WTC11 (cell line): ENCODE data around the gene CSRNP3. TPM values are rescaled to one million over a fixed set of nuclear protein-coding genes. Genes with fewer than 3 reads are reported as not detected.

Source experiments
- ATAC-seq: fragments of 200-7000 bp; cut with Tn5 transposase; 2 replicates; pipeline ENCODE4 v1.10.0; 2021; ENCODE audit warnings: mild to moderate bottlenecking, moderate library complexity
- CTCF ChIA-PET: fragments of 300-600 bp; sonication (Branson Sonifier 250); formaldehyde crosslinking; loops from one replicate; lab custom pipeline; 2021; ENCODE audit warnings: antibody characterized with exemption; lab: Charles Lee
- POLR2A ChIA-PET: fragments of 350-600 bp; sonication (Branson Sonifier 250); formaldehyde crosslinking; loops from one replicate; lab custom pipeline; 2021; ENCODE audit warnings: antibody characterized with exemption; lab: Charles Lee
- DNase-seq: peaks from one replicate; pipeline ENCODE4 v3.0.0; 2021; ENCODE audit warnings: low spot score
- H3K27ac Mint-ChIP-seq: 2 replicates; pipeline ENCODE4 v1.8.0; 2021; ENCODE audit warnings: mixed read lengths
- H3K27me3 Mint-ChIP-seq: 2 replicates; pipeline ENCODE4 v1.8.0; 2021; ENCODE audit warnings: low read depth, mild to moderate bottlenecking, moderate library complexity, mixed read lengths
- H3K36me3 Mint-ChIP-seq: 2 replicates; pipeline ENCODE4 v1.8.0; 2021; ENCODE audit warnings: mixed read lengths
- H3K4me1 Mint-ChIP-seq: 2 replicates; pipeline ENCODE4 v1.8.0; 2022; ENCODE audit warnings: mixed read lengths
- H3K4me3 Mint-ChIP-seq: 2 replicates; pipeline ENCODE4 v1.8.0; 2021; ENCODE audit warnings: mild to moderate bottlenecking, moderate library complexity, mixed read lengths
- H3K9me3 Mint-ChIP-seq: 2 replicates; pipeline ENCODE4 v1.8.0; 2021; ENCODE audit warnings: mixed read lengths
- ARID4B ChIP-seq: sonication (generic); formaldehyde crosslinking; IDR thresholded peaks from 2 replicates; pipeline ENCODE4 v1.8.0; 2023; ENCODE audit warnings: missing genetic modification reagents, mild to moderate bottlenecking, borderline replicate concordance
- ESRRA ChIP-seq: sonication (generic); formaldehyde crosslinking; IDR thresholded peaks from 2 replicates; pipeline ENCODE4 v1.8.1; 2022; ENCODE audit warnings: mild to moderate bottlenecking, missing genetic modification reagents, borderline replicate concordance
- GRHL2 ChIP-seq: fragments of 250-450 bp; sonication (Bioruptor Pico); IDR thresholded peaks from 2 replicates; pipeline ENCODE4 v1.8.0; 2022; ENCODE audit warnings: mild to moderate bottlenecking, moderate library complexity; ENCODE audit not compliant: insufficient replicate concordance, severe bottlenecking
- JAZF1 ChIP-seq: fragments of 250-450 bp; sonication (Bioruptor Pico); IDR thresholded peaks from 2 replicates; pipeline ENCODE4 v1.9.0; 2021; ENCODE audit warnings: moderate library complexity, mild to moderate bottlenecking, inconsistent platforms
- KAT7 ChIP-seq: sonication (generic); formaldehyde crosslinking; IDR thresholded peaks from 2 replicates; pipeline ENCODE4 v1.8.1; 2023; ENCODE audit warnings: missing genetic modification reagents, mild to moderate bottlenecking, borderline replicate concordance
- NFATC4 ChIP-seq: fragments of 250-450 bp; sonication (Bioruptor Pico); IDR thresholded peaks from 2 replicates; pipeline ENCODE4 v1.9.0; 2021; ENCODE audit warnings: mild to moderate bottlenecking
- NFYB ChIP-seq: sonication (generic); formaldehyde crosslinking; conservative IDR thresholded peaks from 2 replicates; pipeline ENCODE4 v1.8.0; 2022; ENCODE audit warnings: low read depth, missing genetic modification reagents
- PRRX2 ChIP-seq: fragments of 250-450 bp; sonication (Bioruptor Pico); IDR thresholded peaks from 2 replicates; pipeline ENCODE4 v1.8.0; 2021; ENCODE audit warnings: mild to moderate bottlenecking
- TP53 ChIP-seq: sonication (generic); formaldehyde crosslinking; IDR thresholded peaks from 2 replicates; pipeline ENCODE4 v1.8.1; 2023; ENCODE audit warnings: mild to moderate bottlenecking, missing genetic modification reagents
- ZNF219 ChIP-seq: sonication (generic); formaldehyde crosslinking; IDR thresholded peaks from 2 replicates; pipeline ENCODE4 v1.8.0; 2023; ENCODE audit warnings: missing genetic modification reagents, mild to moderate bottlenecking, borderline replicate concordance
- ZNF232 ChIP-seq: sonication (generic); formaldehyde crosslinking; IDR thresholded peaks from 2 replicates; pipeline ENCODE4 v1.8.0; 2022; ENCODE audit warnings: mild to moderate bottlenecking, missing genetic modification reagents
- ZNF416 ChIP-seq: fragments of 250-450 bp; sonication (Bioruptor Pico); IDR thresholded peaks from 2 replicates; pipeline ENCODE4 v1.9.0; 2021; ENCODE audit warnings: mild to moderate bottlenecking, inconsistent platforms
- ZNF532 ChIP-seq: fragments of 250-450 bp; sonication (Bioruptor Pico); IDR thresholded peaks from 2 replicates; pipeline ENCODE4 v1.9.0; 2021; ENCODE audit warnings: mild to moderate bottlenecking, borderline replicate concordance
- total RNA-seq: library from RNA; stranded (reverse); gene quantifications from 3 replicates; pipeline ENCODE4 v1.2.3, GENCODE V29; 2021
- TF ChIP-seq, protein P1 (sequence below): sonication (generic); formaldehyde crosslinking; IDR thresholded peaks from 2 replicates; pipeline ENCODE4 v1.8.0; 2022; ENCODE audit warnings: missing genetic modification reagents
- TF ChIP-seq, protein P2 (sequence below): sonication (generic); formaldehyde crosslinking; conservative IDR thresholded peaks from 2 replicates; pipeline ENCODE4 v1.8.1; 2023; ENCODE audit warnings: mild to moderate bottlenecking, low read depth, missing genetic modification reagents, moderate library complexity
- TF ChIP-seq, protein P3 (sequence below): sonication (generic); formaldehyde crosslinking; IDR thresholded peaks from 2 replicates; pipeline ENCODE4 v1.8.1; 2023; ENCODE audit warnings: mild to moderate bottlenecking, missing genetic modification reagents, borderline replicate concordance

CSRNP3 gene
- total RNA-seq, 1 experiment from 2014 or later: 7.3 TPM

DNA sequence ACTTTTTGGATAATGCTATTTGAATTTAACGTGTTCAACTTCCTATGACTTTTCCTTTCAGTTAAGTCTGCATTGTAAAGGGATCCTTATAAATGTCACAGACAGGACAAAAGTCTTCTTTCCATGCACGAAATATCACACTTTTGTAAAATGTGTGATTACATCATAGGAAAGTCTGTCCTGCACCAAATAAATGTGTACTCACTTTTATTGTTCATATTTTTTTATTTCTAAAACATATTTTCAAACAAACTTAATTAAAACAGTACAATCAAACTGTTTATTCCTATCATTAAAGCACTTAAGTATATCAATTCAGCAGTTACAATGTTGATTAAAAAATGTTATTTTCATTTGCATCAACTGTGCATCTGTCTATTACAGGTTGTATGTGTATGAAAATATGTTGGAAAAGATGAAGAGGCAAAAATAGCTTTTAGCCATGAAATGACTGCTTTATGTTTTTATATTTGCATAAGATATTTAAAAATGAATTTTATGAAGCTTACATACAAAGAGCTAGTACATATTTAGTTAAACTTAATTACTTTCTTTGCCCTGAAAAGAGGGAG, 105.6 kb downstream of the CSRNP3 start (continued):
- TF ChIP-seq, protein P1, sequence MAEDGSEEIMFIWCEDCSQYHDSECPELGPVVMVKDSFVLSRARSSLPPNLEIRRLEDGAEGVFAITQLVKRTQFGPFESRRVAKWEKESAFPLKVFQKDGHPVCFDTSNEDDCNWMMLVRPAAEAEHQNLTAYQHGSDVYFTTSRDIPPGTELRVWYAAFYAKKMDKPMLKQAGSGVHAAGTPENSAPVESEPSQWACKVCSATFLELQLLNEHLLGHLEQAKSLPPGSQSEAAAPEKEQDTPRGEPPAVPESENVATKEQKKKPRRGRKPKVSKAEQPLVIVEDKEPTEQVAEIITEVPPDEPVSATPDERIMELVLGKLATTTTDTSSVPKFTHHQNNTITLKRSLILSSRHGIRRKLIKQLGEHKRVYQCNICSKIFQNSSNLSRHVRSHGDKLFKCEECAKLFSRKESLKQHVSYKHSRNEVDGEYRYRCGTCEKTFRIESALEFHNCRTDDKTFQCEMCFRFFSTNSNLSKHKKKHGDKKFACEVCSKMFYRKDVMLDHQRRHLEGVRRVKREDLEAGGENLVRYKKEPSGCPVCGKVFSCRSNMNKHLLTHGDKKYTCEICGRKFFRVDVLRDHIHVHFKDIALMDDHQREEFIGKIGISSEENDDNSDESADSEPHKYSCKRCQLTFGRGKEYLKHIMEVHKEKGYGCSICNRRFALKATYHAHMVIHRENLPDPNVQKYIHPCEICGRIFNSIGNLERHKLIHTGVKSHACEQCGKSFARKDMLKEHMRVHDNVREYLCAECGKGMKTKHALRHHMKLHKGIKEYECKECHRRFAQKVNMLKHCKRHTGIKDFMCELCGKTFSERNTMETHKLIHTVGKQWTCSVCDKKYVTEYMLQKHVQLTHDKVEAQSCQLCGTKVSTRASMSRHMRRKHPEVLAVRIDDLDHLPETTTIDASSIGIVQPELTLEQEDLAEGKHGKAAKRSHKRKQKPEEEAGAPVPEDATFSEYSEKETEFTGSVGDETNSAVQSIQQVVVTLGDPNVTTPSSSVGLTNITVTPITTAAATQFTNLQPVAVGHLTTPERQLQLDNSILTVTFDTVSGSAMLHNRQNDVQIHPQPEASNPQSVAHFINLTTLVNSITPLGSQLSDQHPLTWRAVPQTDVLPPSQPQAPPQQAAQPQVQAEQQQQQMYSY (CRISPR knock-in tag): no peak
- TF ChIP-seq ZNF532 (CRISPR knock-in tag): no peak
- no peak for TF ChIP-seq TP53 (CRISPR knock-in tag)
- TF ChIP-seq, protein P2, sequence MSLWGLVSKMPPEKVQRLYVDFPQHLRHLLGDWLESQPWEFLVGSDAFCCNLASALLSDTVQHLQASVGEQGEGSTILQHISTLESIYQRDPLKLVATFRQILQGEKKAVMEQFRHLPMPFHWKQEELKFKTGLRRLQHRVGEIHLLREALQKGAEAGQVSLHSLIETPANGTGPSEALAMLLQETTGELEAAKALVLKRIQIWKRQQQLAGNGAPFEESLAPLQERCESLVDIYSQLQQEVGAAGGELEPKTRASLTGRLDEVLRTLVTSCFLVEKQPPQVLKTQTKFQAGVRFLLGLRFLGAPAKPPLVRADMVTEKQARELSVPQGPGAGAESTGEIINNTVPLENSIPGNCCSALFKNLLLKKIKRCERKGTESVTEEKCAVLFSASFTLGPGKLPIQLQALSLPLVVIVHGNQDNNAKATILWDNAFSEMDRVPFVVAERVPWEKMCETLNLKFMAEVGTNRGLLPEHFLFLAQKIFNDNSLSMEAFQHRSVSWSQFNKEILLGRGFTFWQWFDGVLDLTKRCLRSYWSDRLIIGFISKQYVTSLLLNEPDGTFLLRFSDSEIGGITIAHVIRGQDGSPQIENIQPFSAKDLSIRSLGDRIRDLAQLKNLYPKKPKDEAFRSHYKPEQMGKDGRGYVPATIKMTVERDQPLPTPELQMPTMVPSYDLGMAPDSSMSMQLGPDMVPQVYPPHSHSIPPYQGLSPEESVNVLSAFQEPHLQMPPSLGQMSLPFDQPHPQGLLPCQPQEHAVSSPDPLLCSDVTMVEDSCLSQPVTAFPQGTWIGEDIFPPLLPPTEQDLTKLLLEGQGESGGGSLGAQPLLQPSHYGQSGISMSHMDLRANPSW (CRISPR knock-in tag): no peak
- TF ChIP-seq ESRRA: no peak
- no peak for TF ChIP-seq JAZF1 (CRISPR knock-in tag)
- no peak for TF ChIP-seq NFYB (CRISPR knock-in tag)
- TF ChIP-seq, all 79 proteins: peak for 0

GRCh38 chr2:165576409-165577154, 107.1 kb downstream of the CSRNP3 start:
- ChIA-PET CTCF (no interaction called here), POLR2A (no interaction called here)
- ATAC-seq (no peak), DNase-seq (no peak)
- H3K4me3 Mint-ChIP-seq: no peak overlapping the region
- H3K27ac Mint-ChIP-seq: peak overlapping the region; percentile 87; the same call in 1 of the 2 replicates
- H3K9me3 Mint-ChIP-seq: no peaks in the 10 kb centered on the region
- H3K36me3 Mint-ChIP-seq: no peaks in the 10 kb centered on the region
- peaks cover 51% of the 10 kb centered on the region for H3K4me1 Mint-ChIP-seq
- H3K27me3 Mint-ChIP-seq: no peaks in the 10 kb centered on the region
- no peak for TF ChIP-seq ZNF232 (CRISPR knock-in tag)
- TF ChIP-seq ARID4B (CRISPR knock-in tag): no peak
- no peak for TF ChIP-seq ZNF219
- no peak for TF ChIP-seq NFATC4 (CRISPR knock-in tag)
- no peak for TF ChIP-seq ZNF416 (CRISPR knock-in tag)
- TF ChIP-seq, protein P3, sequence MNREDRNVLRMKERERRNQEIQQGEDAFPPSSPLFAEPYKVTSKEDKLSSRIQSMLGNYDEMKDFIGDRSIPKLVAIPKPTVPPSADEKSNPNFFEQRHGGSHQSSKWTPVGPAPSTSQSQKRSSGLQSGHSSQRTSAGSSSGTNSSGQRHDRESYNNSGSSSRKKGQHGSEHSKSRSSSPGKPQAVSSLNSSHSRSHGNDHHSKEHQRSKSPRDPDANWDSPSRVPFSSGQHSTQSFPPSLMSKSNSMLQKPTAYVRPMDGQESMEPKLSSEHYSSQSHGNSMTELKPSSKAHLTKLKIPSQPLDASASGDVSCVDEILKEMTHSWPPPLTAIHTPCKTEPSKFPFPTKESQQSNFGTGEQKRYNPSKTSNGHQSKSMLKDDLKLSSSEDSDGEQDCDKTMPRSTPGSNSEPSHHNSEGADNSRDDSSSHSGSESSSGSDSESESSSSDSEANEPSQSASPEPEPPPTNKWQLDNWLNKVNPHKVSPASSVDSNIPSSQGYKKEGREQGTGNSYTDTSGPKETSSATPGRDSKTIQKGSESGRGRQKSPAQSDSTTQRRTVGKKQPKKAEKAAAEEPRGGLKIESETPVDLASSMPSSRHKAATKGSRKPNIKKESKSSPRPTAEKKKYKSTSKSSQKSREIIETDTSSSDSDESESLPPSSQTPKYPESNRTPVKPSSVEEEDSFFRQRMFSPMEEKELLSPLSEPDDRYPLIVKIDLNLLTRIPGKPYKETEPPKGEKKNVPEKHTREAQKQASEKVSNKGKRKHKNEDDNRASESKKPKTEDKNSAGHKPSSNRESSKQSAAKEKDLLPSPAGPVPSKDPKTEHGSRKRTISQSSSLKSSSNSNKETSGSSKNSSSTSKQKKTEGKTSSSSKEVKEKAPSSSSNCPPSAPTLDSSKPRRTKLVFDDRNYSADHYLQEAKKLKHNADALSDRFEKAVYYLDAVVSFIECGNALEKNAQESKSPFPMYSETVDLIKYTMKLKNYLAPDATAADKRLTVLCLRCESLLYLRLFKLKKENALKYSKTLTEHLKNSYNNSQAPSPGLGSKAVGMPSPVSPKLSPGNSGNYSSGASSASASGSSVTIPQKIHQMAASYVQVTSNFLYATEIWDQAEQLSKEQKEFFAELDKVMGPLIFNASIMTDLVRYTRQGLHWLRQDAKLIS (CRISPR knock-in tag): no peak
- no peak for TF ChIP-seq PRRX2 (CRISPR knock-in tag)
- no peak for TF ChIP-seq KAT7 (CRISPR knock-in tag)
- no peak for TF ChIP-seq GRHL2 (CRISPR knock-in tag)
